Fibroblast of peridontal ligament (primary cell): ENCODE results near the gene AIPL1.
A peak's percentile ranks its signal among the peaks of the same experiment; 100 is the strongest.

Experiments
- DNase-seq: peaks from one replicate; pipeline ENCODE4 v3.0.0-alpha.2; 2010; ENCODE audit errors: extremely low read depth

AIPL1 gene

GRCh38 chr17:6465206-6466003 lies 30.5 kb upstream of the AIPL1 start:
- DNase-seq, result no peak

GRCh38 chr17:6464446-6465041 lies 29.6 kb upstream of the AIPL1 start:
- DNase-seq, result no peak

- DNase-seq, result no peak
Measured at GRCh38 chr17:6463616-6464445, 28.9 kb upstream of the AIPL1 start.

GRCh38 chr17:6462692-6463091 lies 27.8 kb upstream of the AIPL1 start:
- DNase-seq, result no peak

- no peak for DNase-seq
Measured at GRCh38 chr17:6461792-6462524, 27.0 kb upstream of the AIPL1 start.

GRCh38 chr17:6461246-6461645 lies 26.3 kb upstream of the AIPL1 start:
- DNase-seq, result no peak

- no peak for DNase-seq
Measured at GRCh38 chr17:6460531-6461161, 25.7 kb upstream of the AIPL1 start.

- no peak for DNase-seq
Measured at GRCh38 chr17:6458460-6458950, 23.6 kb upstream of the AIPL1 start.

- no peak for DNase-seq
Measured at GRCh38 chr17:6457688-6458459, 23.0 kb upstream of the AIPL1 start.

- peak; percentile 40 for DNase-seq
Measured at GRCh38 chr17:6456914-6457687, 22.2 kb upstream of the AIPL1 start.

GRCh38 chr17:6456321-6456720 lies 21.4 kb upstream of the AIPL1 start:
- DNase-seq, result no peak

GRCh38 chr17:6455321-6455705 lies 20.4 kb upstream of the AIPL1 start:
- no peak for DNase-seq

GRCh38 chr17:6454495-6455320 lies 19.8 kb upstream of the AIPL1 start:
- no peak for DNase-seq

GRCh38 chr17:6453279-6454024 lies 18.5 kb upstream of the AIPL1 start:
- DNase-seq, result no peak

- no peak for DNase-seq
Measured at GRCh38 chr17:6452471-6453266, 17.7 kb upstream of the AIPL1 start.

GRCh38 chr17:6450926-6451832 lies 16.3 kb upstream of the AIPL1 start:
- peak; percentile 55 for DNase-seq
